Measurements from ENCODE around the gene AGXT.

- TF ChIP-seq CTCF (IDR thresholded peaks at IDR 0.05): no peak
- no peak for TF ChIP-seq POLR2A (IDR thresholded peaks at IDR 0.05)
These were observed 33.1 kb upstream of the AGXT start for GRCh38 chr2:240835528-240835927.

All from esophagus squamous epithelium (tissue), 4 donors.